ENCODE measurements around the gene CXCL13.
"Not testable (repeated sequence)": the region's sequence is repeated elsewhere in the genome, so short reads cannot be mapped to it uniquely, and the experiment has no call there.

CXCL13 gene

GRCh38 chr4:77650787-77651186, 45.2 kb downstream of the CXCL13 start:
- no peaks in the 10 kb centered on the region for H3K9me3 ChIP-seq (ENCODE audit: severe bottlenecking)
- H3K36me3 ChIP-seq (ENCODE audit: low read depth) = no peaks in the 10 kb centered on the region
- no peaks in the 10 kb centered on the region for H3K4me1 ChIP-seq (ENCODE audit: insufficient read depth, poor library complexity, severe bottlenecking)
- TF ChIP-seq CTCF (IDR thresholded peaks at IDR 0.05; ENCODE audit: poor library complexity, severe bottlenecking) = no peak
- DNase-seq (ENCODE audit: low spot score) = no peak
- ATAC-seq (ENCODE audit: low read depth) = no peak
- no peak overlapping the region for H3K4me3 ChIP-seq (ENCODE audit: severe bottlenecking)
- no peak overlapping the region for H3K27ac ChIP-seq (ENCODE audit: poor library complexity, severe bottlenecking)
- no peaks in the 10 kb centered on the region for H3K27me3 ChIP-seq (ENCODE audit: insufficient read depth, poor library complexity, severe bottlenecking)

GRCh38 chr4:77651820-77652219, 46.2 kb downstream of the CXCL13 start:
- no peak for TF ChIP-seq CTCF (IDR thresholded peaks at IDR 0.05; ENCODE audit: poor library complexity, severe bottlenecking)
- ATAC-seq (ENCODE audit: low read depth) = no peak
- no peak overlapping the region for H3K4me3 ChIP-seq (ENCODE audit: severe bottlenecking)
- H3K36me3 ChIP-seq (ENCODE audit: low read depth) = no peaks in the 10 kb centered on the region
- H3K4me1 ChIP-seq (ENCODE audit: insufficient read depth, poor library complexity, severe bottlenecking) = no peaks in the 10 kb centered on the region
- no peaks in the 10 kb centered on the region for H3K9me3 ChIP-seq (ENCODE audit: severe bottlenecking)
- H3K27ac ChIP-seq (ENCODE audit: poor library complexity, severe bottlenecking) = no peak overlapping the region
- no peaks in the 10 kb centered on the region for H3K27me3 ChIP-seq (ENCODE audit: insufficient read depth, poor library complexity, severe bottlenecking)
- DNase-seq (ENCODE audit: low spot score) = no peak

- Histone ChIP-seq H3K27ac (ENCODE audit: poor library complexity, severe bottlenecking) (no peak overlapping the region), H3K36me3 (ENCODE audit: low read depth) (no peaks in the 10 kb centered on the region), H3K9me3 (ENCODE audit: severe bottlenecking) (no peaks in the 10 kb centered on the region), H3K4me3 (ENCODE audit: severe bottlenecking) (no peak overlapping the region), H3K27me3 (ENCODE audit: insufficient read depth, poor library complexity, severe bottlenecking) (no peaks in the 10 kb centered on the region), H3K4me1 (ENCODE audit: insufficient read depth, poor library complexity, severe bottlenecking) (no peaks in the 10 kb centered on the region)
- TF ChIP-seq CTCF (IDR thresholded peaks at IDR 0.05; ENCODE audit: poor library complexity, severe bottlenecking) = no peak
- ATAC-seq (ENCODE audit: low read depth) (no peak), DNase-seq (ENCODE audit: low spot score) (no peak)
These were observed 46.7 kb downstream of the CXCL13 start for GRCh38 chr4:77652237-77652897.

DNA sequence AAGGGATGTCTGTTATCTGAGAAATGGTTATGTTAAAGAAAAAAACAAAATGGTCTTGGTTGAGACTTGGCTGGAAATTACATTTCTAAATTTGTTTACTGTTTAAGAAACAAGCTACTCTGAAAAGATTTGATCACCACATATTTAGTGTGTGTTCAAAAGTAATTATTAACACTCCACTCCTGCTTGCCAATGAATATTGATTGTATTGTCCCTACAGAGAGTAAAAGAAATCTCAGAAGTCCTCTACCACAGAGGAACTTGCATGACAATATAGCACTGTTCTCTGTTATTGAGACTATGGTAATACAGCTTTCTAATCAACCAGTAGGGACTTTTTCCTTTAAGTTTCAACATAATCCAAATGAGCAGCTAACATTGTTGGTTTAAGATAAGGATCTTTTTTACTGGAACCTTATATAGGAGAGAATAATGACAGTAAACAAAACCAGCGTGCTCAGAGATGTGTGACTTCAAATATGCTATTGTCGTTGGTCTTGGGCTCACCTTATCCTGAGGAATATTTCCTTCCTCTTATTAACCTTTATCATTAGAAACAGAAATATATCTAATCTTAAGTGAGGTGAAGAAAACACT, 47.6 kb downstream of the CXCL13 start:
- no peaks in the 10 kb centered on the region for H3K9me3 ChIP-seq (ENCODE audit: severe bottlenecking)
- H3K4me1 ChIP-seq (ENCODE audit: insufficient read depth, poor library complexity, severe bottlenecking) = no peaks in the 10 kb centered on the region
- no peak for ATAC-seq (ENCODE audit: low read depth)
- no peaks in the 10 kb centered on the region for H3K27me3 ChIP-seq (ENCODE audit: insufficient read depth, poor library complexity, severe bottlenecking)
- no peaks in the 10 kb centered on the region for H3K36me3 ChIP-seq (ENCODE audit: low read depth)
- DNase-seq (ENCODE audit: low spot score) = no peak
- no peak overlapping the region for H3K4me3 ChIP-seq (ENCODE audit: severe bottlenecking)
- no peak overlapping the region for H3K27ac ChIP-seq (ENCODE audit: poor library complexity, severe bottlenecking)
- TF ChIP-seq CTCF (IDR thresholded peaks at IDR 0.05; ENCODE audit: poor library complexity, severe bottlenecking) = no peak

DNA sequence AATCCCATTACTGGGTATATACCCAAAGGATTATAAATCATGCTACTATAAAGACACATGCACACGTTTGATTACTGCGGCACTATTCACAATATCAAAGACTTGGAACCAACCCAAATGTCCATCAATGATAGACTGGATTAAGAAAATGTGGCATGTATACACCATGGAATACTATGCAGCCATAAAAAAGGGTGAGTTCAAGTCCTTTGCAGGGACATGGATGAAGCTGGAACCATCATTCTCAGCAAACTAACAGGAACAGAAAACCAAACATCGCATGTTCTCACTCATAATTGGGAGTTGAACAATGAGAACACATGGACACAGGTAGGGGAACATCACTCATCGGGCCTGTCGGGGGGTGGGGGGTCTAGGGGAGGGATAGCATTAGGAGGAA, 54.7 kb downstream of the CXCL13 start:
- H3K27ac ChIP-seq (ENCODE audit: poor library complexity, severe bottlenecking); H3K27me3 ChIP-seq (ENCODE audit: insufficient read depth, poor library complexity, severe bottlenecking); H3K36me3 ChIP-seq (ENCODE audit: low read depth); H3K9me3 ChIP-seq (ENCODE audit: severe bottlenecking); ATAC-seq (ENCODE audit: low read depth); H3K4me1 ChIP-seq (ENCODE audit: insufficient read depth, poor library complexity, severe bottlenecking); H3K4me3 ChIP-seq (ENCODE audit: severe bottlenecking); DNase-seq (ENCODE audit: low spot score): not testable (repeated sequence)
